HepG2 (cell line): ENCODE results near the gene TRPV5. TPM values are rescaled to one million over a fixed set of nuclear protein-coding genes. Genes with fewer than 3 reads are reported as not detected.

Experiments used
- ATAC-seq: fragments of 200-7000 bp; cut with Tn5 transposase; 3 replicates; pipeline ENCODE4 v1.9.1; 2020; ENCODE audit warnings: mild to moderate bottlenecking, moderate library complexity
- BruUV-seq: library from RNA; stranded (reverse); fragments of 400-500 nt; replicated peaks from 2 replicates; lab custom pipeline; 2021; lab: Mats Ljungman, UMichigan
- CTCF ChIA-PET: fragments of 300-600 bp; formaldehyde crosslinking; extraction: SDS; loops from one replicate; lab custom pipeline; 2021; ENCODE audit warnings: low total read pairs, inconsistent platforms, low intra/inter-chr PET ratio; lab: Yijun Ruan, JAX
- POLR2A ChIA-PET: fragments of 350-600 bp; sonication (Branson Sonifier 250); formaldehyde crosslinking; loops from one replicate; lab custom pipeline; 2020; ENCODE audit warnings: antibody characterized with exemption, inconsistent platforms; lab: Yijun Ruan, JAX
- DNase-seq: peaks from one replicate; pipeline ENCODE4 v3.0.0-alpha.2; 2015; ENCODE audit warnings: low spot score
- FAIRE-seq: peaks from 3 replicates; lab custom pipeline; 2011; peaks lifted over from hg19 to GRCh38; lab: Jason Lieb, UNC
- H2AFZ ChIP-seq: one replicate; pipeline ENCODE4 v1.6.1; 2011; ENCODE audit warnings: low read length, inconsistent platforms
- H3K27ac ChIP-seq: fragments of 300-600 bp; 3 replicates; pipeline ENCODE4 v1.8.0; 2011; ENCODE audit warnings: mixed run types, mild to moderate bottlenecking, mixed read lengths, low read length, inconsistent platforms; ENCODE audit not compliant: insufficient read depth; ENCODE audit errors: extremely low read length
- H3K27me3 ChIP-seq, 2 experiments: fragments of 200-600 bp in 1 of 2; 2 replicates in 1 of 2; 3 replicates in 1 of 2; pipeline versions ENCODE4 v1.6.0 to v1.8.0; 2011; ENCODE audit warnings: low read length in 2 of 2, mild to moderate bottlenecking in 2 of 2, moderate library complexity in 2 of 2, inconsistent platforms in 1 of 2; ENCODE audit not compliant: insufficient read depth in 2 of 2, control insufficient read depth in 1 of 2
- H3K36me3 ChIP-seq, 2 experiments: fragments of 200-600 bp in 1 of 2; replicated peaks in 1 of 2; 2 replicates in 1 of 2; 3 replicates in 1 of 2; pipeline versions ENCODE4 v1.5.1 to v1.8.0; 2011; ENCODE audit warnings: low read length in 2 of 2, inconsistent platforms in 1 of 2; ENCODE audit not compliant: insufficient read depth in 2 of 2, control insufficient read depth in 1 of 2
- H3K4me1 ChIP-seq: 2 replicates; pipeline ENCODE4 v1.5.1; 2012; ENCODE audit warnings: low read length, inconsistent platforms; ENCODE audit not compliant: insufficient read depth
- H3K4me2 ChIP-seq: 2 replicates; pipeline ENCODE4 v1.6.0; 2011; ENCODE audit warnings: low read depth, low read length, inconsistent platforms
- H3K4me3 ChIP-seq, 3 experiments: fragments of 200-600 bp in 1 of 3; sonication (generic), shearing (Covaris generic) in 1 of 3; replicated peaks in 1 of 3; 2 replicates each; pipeline ENCODE4 v1.5.1; 2011 to 2016; ENCODE audit warnings: low read length in 3 of 3, inconsistent platforms in 2 of 3, low read depth in 2 of 3, mild to moderate bottlenecking in 2 of 3, control low read depth in 1 of 3, mixed read lengths in 1 of 3; ENCODE audit not compliant: insufficient read depth in 1 of 3
- H3K79me2 ChIP-seq: one replicate; pipeline ENCODE4 v1.6.1; 2011; ENCODE audit warnings: low read length, inconsistent platforms; ENCODE audit not compliant: insufficient read depth
- H3K9ac ChIP-seq: 2 replicates; pipeline ENCODE4 v1.6.0; 2011; ENCODE audit warnings: mild to moderate bottlenecking, low read depth, low read length, inconsistent platforms; ENCODE audit not compliant: insufficient read depth
- H3K9me3 ChIP-seq: 2 replicates; pipeline ENCODE4 v1.5.1; 2012; ENCODE audit warnings: mild to moderate bottlenecking, low read length
- H4K20me1 ChIP-seq: 2 replicates; pipeline ENCODE4 v1.6.0; 2011; ENCODE audit warnings: inconsistent platforms, mild to moderate bottlenecking, low read length, moderate library complexity; ENCODE audit not compliant: insufficient read depth
- ARID2 ChIP-seq: sonication (generic); formaldehyde crosslinking; IDR thresholded peaks from 2 replicates; pipeline ENCODE4 v1.8.1; 2022; ENCODE audit warnings: mild to moderate bottlenecking, missing genetic modification reagents, borderline replicate concordance
- EHMT2 ChIP-seq: fragments of 200-600 bp; sonication (generic); IDR thresholded peaks from 2 replicates; pipeline ENCODE4 v1.7.0; 2017; ENCODE audit warnings: antibody characterized with exemption, low read depth, low read length, borderline replicate concordance
- FOXJ3 ChIP-seq: sonication (generic); formaldehyde crosslinking; IDR thresholded peaks from 2 replicates; pipeline ENCODE4 v1.4.0; 2020; ENCODE audit warnings: missing genetic modification reagents, mild to moderate bottlenecking, borderline replicate concordance
- FOXK2 ChIP-seq: fragments of 450-650 bp; IDR thresholded peaks from 2 replicates; pipeline ENCODE4 v1.6.1; 2016
- NCOA2 ChIP-seq: sonication (generic); formaldehyde crosslinking; IDR thresholded peaks from 2 replicates; pipeline ENCODE4 v1.8.0; 2022; ENCODE audit warnings: inconsistent platforms
- NPAS2 ChIP-seq: sonication (generic); formaldehyde crosslinking; IDR thresholded peaks from 2 replicates; pipeline ENCODE4 v1.8.0; 2022; ENCODE audit warnings: mild to moderate bottlenecking, missing genetic modification reagents, borderline replicate concordance
- SNAPC2 ChIP-seq: sonication (generic); formaldehyde crosslinking; IDR thresholded peaks from 2 replicates; pipeline ENCODE4 v1.8.1; 2022; ENCODE audit warnings: mild to moderate bottlenecking, missing genetic modification reagents
- WIZ ChIP-seq: sonication (generic); formaldehyde crosslinking; IDR thresholded peaks from 2 replicates; pipeline ENCODE4 v1.5.1; 2020; ENCODE audit warnings: mild to moderate bottlenecking, missing genetic modification reagents
- ZC3H4 ChIP-seq: sonication (generic); formaldehyde crosslinking; IDR thresholded peaks from 2 replicates; pipeline ENCODE4 v1.4.0; 2020; ENCODE audit warnings: missing genetic modification reagents, borderline replicate concordance
- ZNF296 ChIP-seq: sonication (generic); formaldehyde crosslinking; conservative IDR thresholded peaks from 2 replicates; pipeline ENCODE4 v1.5.0; 2020; ENCODE audit warnings: mild to moderate bottlenecking, missing genetic modification reagents
- ZNF468 ChIP-seq: sonication (generic); formaldehyde crosslinking; IDR thresholded peaks from 2 replicates; pipeline ENCODE4 v1.8.0; 2022; ENCODE audit warnings: mild to moderate bottlenecking, moderate library complexity, missing genetic modification reagents
- ZNF670 ChIP-seq: sonication (generic); formaldehyde crosslinking; IDR thresholded peaks from 2 replicates; pipeline ENCODE4 v1.8.0; 2022; ENCODE audit warnings: mild to moderate bottlenecking, missing genetic modification reagents, borderline replicate concordance
- ZNF768 ChIP-seq: sonication (generic); formaldehyde crosslinking; IDR thresholded peaks from 2 replicates; pipeline ENCODE4 v1.4.0; 2020; ENCODE audit warnings: missing genetic modification reagents
- WGBS: methylation state at CpG from one replicate; pipeline ENCODE4 v1.1.6; 2017; ENCODE audit warnings: low lambda C conversion rate; 5-methylcytosine and 5-hydroxymethylcytosine counted together
- in situ Hi-C: cut with HindIII; loops from 2 replicates; pipeline ENCODE4 v1.10.0; 2017; ENCODE audit warnings: low pct_unique_long_range_greater_than_20kb; ENCODE audit not compliant: extremely low pct_ligation_motif_present
- intact Hi-C: fragments of 100-400 bp; cut with micrococcal nuclease; formaldehyde crosslinking; loops from one replicate; pipeline ENCODE4 v1.10.0; 2022; ENCODE audit not compliant: unreplicated experiment
- polyA plus RNA-seq, 8 experiments: library from polyadenylated mRNA; depleted of rRNA in 3 of 8; stranded (reverse) in 7 of 8; unstranded in 1 of 8; fragments of >200 nt; fragmentation: Illumina TruSeq in 4 of 8; extraction: Trizol in 4 of 8; gene quantifications; 2 replicates each; pipeline versions ENCODE4 v1.2.1 to v1.2.3, GENCODE V29; 2011 to 2016; ENCODE audit warnings: low read depth in 4 of 8, missing spikeins in 1 of 8, mixed read lengths in 1 of 8; ENCODE audit not compliant: insufficient read depth in 1 of 8
- total RNA-seq, 5 experiments: library from RNA; depleted of rRNA; stranded (reverse); fragments of >200 nt; fragmentation: Illumina TruSeq; extraction: Trizol; gene quantifications; 2 replicates each; pipeline ENCODE4 v1.2.3, GENCODE V29; 2016; ENCODE audit warnings: low read depth in 1 of 5
- TF ChIP-seq, protein P1 (sequence below): sonication (generic); formaldehyde crosslinking; IDR thresholded peaks from 2 replicates; pipeline ENCODE4 v1.4.0; 2020; ENCODE audit warnings: missing genetic modification reagents, borderline replicate concordance
- TF ChIP-seq, protein P2 (sequence below): sonication (generic); formaldehyde crosslinking; IDR thresholded peaks from 2 replicates; pipeline ENCODE4 v1.4.0; 2020; ENCODE audit warnings: missing genetic modification reagents, borderline replicate concordance

TRPV5 gene
- total and polyA plus RNA-seq, 2 of the 13 experiments (the other 11 are each of a cell fraction or from before 2014, with no cell fraction given) = not detected

DNA sequence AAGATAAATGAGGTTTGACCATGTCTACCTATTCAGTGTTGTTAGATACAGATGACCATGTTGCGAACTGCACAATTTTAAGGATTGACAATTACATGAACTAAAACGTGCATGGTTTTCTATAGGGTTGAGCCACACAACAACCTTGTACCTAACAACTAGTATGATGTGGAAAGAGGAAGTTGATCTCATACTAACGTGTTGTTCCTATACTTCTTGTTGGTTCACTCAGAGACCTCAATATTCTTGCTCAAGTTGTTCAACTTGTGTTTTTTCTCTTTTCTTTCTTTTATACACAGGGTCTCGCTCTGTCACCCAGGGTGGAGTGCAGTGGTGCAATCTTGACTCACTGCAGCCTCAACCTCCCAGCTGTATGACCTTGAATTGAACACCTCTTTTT is 34.7 kb upstream of the TRPV5 start (continued):
- no peak for TF ChIP-seq NPAS2 (CRISPR knock-in tag)

DNA sequence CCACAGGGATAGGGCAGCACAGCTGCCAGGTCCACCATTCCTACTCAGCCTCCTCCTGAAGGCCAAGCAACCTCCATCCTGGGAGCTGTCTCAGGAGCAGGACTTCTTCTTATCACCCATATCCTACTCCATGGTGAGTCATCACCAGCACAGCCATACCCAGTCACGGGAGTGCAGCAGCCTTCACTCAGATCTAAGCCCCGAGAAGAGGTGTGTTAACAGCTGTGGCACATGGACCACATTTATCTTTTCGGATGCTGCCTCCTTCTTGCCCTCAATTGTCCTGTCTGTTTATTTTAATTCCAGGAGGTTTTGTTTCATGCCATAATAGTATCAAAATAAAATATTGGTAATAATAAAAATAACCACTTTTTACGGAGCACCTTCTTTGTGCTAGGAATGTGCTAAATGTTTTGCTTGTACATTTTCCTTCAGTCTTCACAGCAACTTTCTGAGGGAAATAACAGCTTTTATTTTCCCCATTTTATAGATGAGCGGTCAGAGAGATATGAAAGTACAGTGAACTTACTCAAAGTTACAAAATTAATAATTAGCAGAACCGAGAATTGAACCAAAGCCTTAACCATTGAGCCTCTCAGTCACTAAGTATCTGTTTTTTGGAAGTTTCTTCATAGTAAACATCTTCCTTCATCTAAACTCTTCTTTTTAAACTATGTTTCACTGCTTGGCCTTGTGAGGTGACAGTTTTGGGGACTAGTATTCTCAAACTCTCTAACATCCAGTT is 31.1 kb upstream of the TRPV5 start:
- intact Hi-C loops = no loop called here
- Histone ChIP-seq H3K4me2 (no peak overlapping the region), H3K79me2 (no peaks in the 10 kb centered on the region), H2AFZ (no peak overlapping the region), H3K27ac (no peak overlapping the region), H3K4me1 (no peaks in the 10 kb centered on the region), H3K9ac (no peak overlapping the region), H3K4me3 (no peak overlapping the region), H3K9me3 (no peaks in the 10 kb centered on the region), H3K27me3 (0 out of 5 replicates have a peak, but pooled peaks cover 0 to 3% of the 10 kb centered on the region in 2 experiments), H4K20me1 (no peaks in the 10 kb centered on the region), H3K36me3 (no peaks in the 10 kb centered on the region)
- POLR2A ChIA-PET = no interaction called here
- in situ Hi-C loops = no loop called here
- TF ChIP-seq ZNF468 (CRISPR knock-in tag) (no peak), ZNF670 (CRISPR knock-in tag) (no peak), SNAPC2 (CRISPR knock-in tag) (no peak), ARID2 (no peak), WIZ (CRISPR knock-in tag) (no peak), NCOA2 (CRISPR knock-in tag) (no peak), FOXJ3 (CRISPR knock-in tag) (no peak), ZC3H4 (CRISPR knock-in tag) (no peak), ZNF296 (CRISPR knock-in tag) (no peak), FOXK2 (no peak), ZNF768 (CRISPR knock-in tag) (no peak), EHMT2 (no peak)
- TF ChIP-seq, protein P1, sequence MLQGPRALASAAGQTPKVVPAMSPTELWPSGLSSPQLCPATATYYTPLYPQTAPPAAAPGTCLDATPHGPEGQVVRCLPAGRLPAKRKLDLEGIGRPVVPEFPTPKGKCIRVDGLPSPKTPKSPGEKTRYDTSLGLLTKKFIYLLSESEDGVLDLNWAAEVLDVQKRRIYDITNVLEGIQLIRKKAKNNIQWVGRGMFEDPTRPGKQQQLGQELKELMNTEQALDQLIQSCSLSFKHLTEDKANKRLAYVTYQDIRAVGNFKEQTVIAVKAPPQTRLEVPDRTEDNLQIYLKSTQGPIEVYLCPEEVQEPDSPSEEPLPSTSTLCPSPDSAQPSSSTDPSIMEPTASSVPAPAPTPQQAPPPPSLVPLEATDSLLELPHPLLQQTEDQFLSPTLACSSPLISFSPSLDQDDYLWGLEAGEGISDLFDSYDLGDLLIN (CRISPR knock-in tag) = no peak
- TF ChIP-seq, protein P2, sequence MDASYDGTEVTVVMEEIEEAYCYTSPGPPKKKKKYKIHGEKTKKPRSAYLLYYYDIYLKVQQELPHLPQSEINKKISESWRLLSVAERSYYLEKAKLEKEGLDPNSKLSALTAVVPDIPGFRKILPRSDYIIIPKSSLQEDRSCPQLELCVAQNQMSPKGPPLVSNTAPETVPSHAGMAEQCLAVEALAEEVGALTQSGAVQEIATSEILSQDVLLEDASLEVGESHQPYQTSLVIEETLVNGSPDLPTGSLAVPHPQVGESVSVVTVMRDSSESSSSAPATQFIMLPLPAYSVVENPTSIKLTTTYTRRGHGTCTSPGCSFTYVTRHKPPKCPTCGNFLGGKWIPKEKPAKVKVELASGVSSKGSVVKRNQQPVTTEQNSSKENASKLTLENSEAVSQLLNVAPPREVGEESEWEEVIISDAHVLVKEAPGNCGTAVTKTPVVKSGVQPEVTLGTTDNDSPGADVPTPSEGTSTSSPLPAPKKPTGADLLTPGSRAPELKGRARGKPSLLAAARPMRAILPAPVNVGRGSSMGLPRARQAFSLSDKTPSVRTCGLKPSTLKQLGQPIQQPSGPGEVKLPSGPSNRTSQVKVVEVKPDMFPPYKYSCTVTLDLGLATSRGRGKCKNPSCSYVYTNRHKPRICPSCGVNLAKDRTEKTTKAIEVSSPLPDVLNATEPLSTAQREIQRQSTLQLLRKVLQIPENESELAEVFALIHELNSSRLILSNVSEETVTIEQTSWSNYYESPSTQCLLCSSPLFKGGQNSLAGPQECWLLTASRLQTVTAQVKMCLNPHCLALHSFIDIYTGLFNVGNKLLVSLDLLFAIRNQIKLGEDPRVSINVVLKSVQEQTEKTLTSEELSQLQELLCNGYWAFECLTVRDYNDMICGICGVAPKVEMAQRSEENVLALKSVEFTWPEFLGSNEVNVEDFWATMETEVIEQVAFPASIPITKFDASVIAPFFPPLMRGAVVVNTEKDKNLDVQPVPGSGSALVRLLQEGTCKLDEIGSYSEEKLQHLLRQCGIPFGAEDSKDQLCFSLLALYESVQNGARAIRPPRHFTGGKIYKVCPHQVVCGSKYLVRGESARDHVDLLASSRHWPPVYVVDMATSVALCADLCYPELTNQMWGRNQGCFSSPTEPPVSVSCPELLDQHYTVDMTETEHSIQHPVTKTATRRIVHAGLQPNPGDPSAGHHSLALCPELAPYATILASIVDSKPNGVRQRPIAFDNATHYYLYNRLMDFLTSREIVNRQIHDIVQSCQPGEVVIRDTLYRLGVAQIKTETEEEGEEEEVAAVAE (CRISPR knock-in tag) = no peak
- BruUV-seq = no TSS peak
- DNase-seq (no peak), FAIRE-seq (no peak), ATAC-seq (no peak)
- CTCF ChIA-PET = no interaction called here
- 26% methylated on average over 6 of the region's 6 CpGs for WGBS
